Measurements from ENCODE around the gene MAG. TPM values are rescaled to one million over a fixed set of nuclear protein-coding genes. Genes with fewer than 3 reads are reported as not detected.

Gene MAG
- total and polyA plus RNA-seq, 9 of the 15 experiments (the other 6 are each of a cell fraction or from before 2014, with no cell fraction given): 0.11 to 10.0 (median 1.6) TPM

GRCh38 chr19:35317464-35318043 is 25.6 kb downstream of the MAG start (continued):
- TF ChIP-seq ZKSCAN8 (CRISPR knock-in tag; IDR thresholded peaks at IDR 0.05): no peak
- TF ChIP-seq RHOXF2B (CRISPR knock-in tag; conservative IDR thresholded peaks at IDR 0.05): no peak
- TF ChIP-seq ZNF436 (CRISPR knock-in tag; IDR thresholded peaks at IDR 0.05): no peak
- TF ChIP-seq BRCA1 (IDR thresholded peaks at IDR 0.05): no peak
- no peak for TF ChIP-seq BRCA1 (CRISPR knock-in tag; IDR thresholded peaks at IDR 0.05)
- no peak for TF ChIP-seq ZNF12 (CRISPR knock-in tag; IDR thresholded peaks at IDR 0.05)
- TF ChIP-seq TAF15 (IDR thresholded peaks at IDR 0.05; ENCODE audit: low read depth, low read length): no peak
- TF ChIP-seq ZNF277 (CRISPR knock-in tag; IDR thresholded peaks at IDR 0.05; ENCODE audit: borderline replicate concordance): no peak
- TF ChIP-seq ZNF668 (CRISPR knock-in tag; IDR thresholded peaks at IDR 0.05): no peak
- 0 out of 4 replicates have a peak, but pooled peaks of 1 of the 2 experiments have one; percentile 40 for TF ChIP-seq ZNF639 (CRISPR knock-in tag; conservative IDR thresholded peaks at IDR 0.05 in 1 of 2, IDR thresholded peaks at IDR 0.05 in 1 of 2)
- TF ChIP-seq ZNF445 (CRISPR knock-in tag; IDR thresholded peaks at IDR 0.05; ENCODE audit: low read depth): no peak
- TF ChIP-seq RBM15 (IDR thresholded peaks at IDR 0.05; ENCODE audit: insufficient read depth, low read length): no peak
- TF ChIP-seq KLF1 (tag; IDR thresholded peaks at IDR 0.05): no peak
- no peak for TF ChIP-seq JUND (IDR thresholded peaks at IDR 0.05; ENCODE audit: borderline replicate concordance, low read depth, low read length)
- TF ChIP-seq JUND (tag; IDR thresholded peaks at IDR 0.05; ENCODE audit: borderline replicate concordance, low read depth, low read length): no peak
- TF ChIP-seq ID3 (CRISPR knock-in tag; IDR thresholded peaks at IDR 0.05): no peak
- TF ChIP-seq ID3 (tag; IDR thresholded peaks at IDR 0.05): no peak
- TF ChIP-seq ETS1 (conservative IDR thresholded peaks at IDR 0.05; ENCODE audit: control insufficient read depth, low read depth, low read length): no peak
- no peak for TF ChIP-seq RBBP5 (IDR thresholded peaks at IDR 0.05; ENCODE audit: borderline replicate concordance, insufficient read depth, low read length, poor library complexity, severe bottlenecking)
- no peak for TF ChIP-seq ZKSCAN1 (IDR thresholded peaks at IDR 0.05; ENCODE audit: low read depth, low read length)
- no peak for TF ChIP-seq ELK3 (CRISPR knock-in tag; IDR thresholded peaks at IDR 0.05)
- TF ChIP-seq JUNB (CRISPR knock-in tag; conservative IDR thresholded peaks at IDR 0.05): no peak
- TF ChIP-seq SUPT5H (IDR thresholded peaks at IDR 0.05): no peak
- TF ChIP-seq ZKSCAN3 (CRISPR knock-in tag; IDR thresholded peaks at IDR 0.05): no peak
- no peak for TF ChIP-seq NR2F6 (CRISPR knock-in tag; IDR thresholded peaks at IDR 0.05)

Data from K562 (cell line).